Measurements from ENCODE around the gene SARS1. TPM values are rescaled to one million over a fixed set of nuclear protein-coding genes. Genes with fewer than 3 reads are reported as not detected.

The SARS1 gene
- total and polyA plus RNA-seq, 9 donors, result 83.7 to 317 (median 119) TPM

DNA sequence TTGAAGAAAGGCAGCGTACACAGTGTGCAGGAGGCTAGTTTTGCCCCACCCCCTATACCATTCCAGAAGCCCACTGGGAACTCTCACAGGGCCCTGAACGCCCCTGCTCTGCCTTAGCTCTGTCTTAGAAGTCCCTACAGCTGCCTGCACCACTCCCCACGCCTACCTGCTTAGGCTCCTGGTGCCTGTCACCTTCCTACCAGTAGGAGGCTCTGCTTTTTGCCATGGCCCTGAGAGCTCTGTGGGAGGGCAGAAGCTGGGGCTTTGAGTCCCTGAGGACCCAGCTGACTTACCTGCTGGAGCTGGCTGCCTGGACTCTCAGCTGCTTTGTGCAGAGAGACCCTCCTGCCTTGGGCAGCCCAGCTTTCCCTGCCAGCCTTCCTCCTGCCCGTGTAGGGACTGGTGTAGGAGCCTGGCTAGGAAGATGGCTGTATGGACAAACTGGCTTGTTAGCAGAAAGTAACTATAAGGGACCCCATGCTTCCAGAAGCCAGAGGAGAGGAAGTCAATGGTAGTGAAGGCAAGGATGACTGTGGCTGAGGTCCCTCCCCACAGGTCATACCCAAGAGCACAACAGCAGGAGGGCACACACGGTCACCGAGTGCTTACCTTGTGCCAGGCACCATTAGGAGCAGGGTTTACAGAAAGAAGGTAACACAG, 25.8 kb downstream of the SARS1 start:
- Histone ChIP-seq H3K4me1 (ENCODE audit: insufficient read depth) (peaks cover 14% of the 10 kb centered on the region), H3K27ac (no peak overlapping the region), H3K27me3 (no peaks in the 10 kb centered on the region), H3K36me3 (no peaks in the 10 kb centered on the region), H3K9me3 (no peaks in the 10 kb centered on the region), H3K4me3 (no peak overlapping the region)
- WGBS, 3 donors, result 56 to 68% (median 65%) methylated on average over 6 of the region's 6 CpGs
- DNase-seq, result peak in 1 of 5 donors; percentile 25
- intact Hi-C loops (cut with DNase I), result no loop called here
- no peak for TF ChIP-seq EP300 (IDR thresholded peaks at IDR 0.05)
- TF ChIP-seq, protein P1, sequence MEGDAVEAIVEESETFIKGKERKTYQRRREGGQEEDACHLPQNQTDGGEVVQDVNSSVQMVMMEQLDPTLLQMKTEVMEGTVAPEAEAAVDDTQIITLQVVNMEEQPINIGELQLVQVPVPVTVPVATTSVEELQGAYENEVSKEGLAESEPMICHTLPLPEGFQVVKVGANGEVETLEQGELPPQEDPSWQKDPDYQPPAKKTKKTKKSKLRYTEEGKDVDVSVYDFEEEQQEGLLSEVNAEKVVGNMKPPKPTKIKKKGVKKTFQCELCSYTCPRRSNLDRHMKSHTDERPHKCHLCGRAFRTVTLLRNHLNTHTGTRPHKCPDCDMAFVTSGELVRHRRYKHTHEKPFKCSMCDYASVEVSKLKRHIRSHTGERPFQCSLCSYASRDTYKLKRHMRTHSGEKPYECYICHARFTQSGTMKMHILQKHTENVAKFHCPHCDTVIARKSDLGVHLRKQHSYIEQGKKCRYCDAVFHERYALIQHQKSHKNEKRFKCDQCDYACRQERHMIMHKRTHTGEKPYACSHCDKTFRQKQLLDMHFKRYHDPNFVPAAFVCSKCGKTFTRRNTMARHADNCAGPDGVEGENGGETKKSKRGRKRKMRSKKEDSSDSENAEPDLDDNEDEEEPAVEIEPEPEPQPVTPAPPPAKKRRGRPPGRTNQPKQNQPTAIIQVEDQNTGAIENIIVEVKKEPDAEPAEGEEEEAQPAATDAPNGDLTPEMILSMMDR (IDR thresholded peaks at IDR 0.05), result no peak

DNA sequence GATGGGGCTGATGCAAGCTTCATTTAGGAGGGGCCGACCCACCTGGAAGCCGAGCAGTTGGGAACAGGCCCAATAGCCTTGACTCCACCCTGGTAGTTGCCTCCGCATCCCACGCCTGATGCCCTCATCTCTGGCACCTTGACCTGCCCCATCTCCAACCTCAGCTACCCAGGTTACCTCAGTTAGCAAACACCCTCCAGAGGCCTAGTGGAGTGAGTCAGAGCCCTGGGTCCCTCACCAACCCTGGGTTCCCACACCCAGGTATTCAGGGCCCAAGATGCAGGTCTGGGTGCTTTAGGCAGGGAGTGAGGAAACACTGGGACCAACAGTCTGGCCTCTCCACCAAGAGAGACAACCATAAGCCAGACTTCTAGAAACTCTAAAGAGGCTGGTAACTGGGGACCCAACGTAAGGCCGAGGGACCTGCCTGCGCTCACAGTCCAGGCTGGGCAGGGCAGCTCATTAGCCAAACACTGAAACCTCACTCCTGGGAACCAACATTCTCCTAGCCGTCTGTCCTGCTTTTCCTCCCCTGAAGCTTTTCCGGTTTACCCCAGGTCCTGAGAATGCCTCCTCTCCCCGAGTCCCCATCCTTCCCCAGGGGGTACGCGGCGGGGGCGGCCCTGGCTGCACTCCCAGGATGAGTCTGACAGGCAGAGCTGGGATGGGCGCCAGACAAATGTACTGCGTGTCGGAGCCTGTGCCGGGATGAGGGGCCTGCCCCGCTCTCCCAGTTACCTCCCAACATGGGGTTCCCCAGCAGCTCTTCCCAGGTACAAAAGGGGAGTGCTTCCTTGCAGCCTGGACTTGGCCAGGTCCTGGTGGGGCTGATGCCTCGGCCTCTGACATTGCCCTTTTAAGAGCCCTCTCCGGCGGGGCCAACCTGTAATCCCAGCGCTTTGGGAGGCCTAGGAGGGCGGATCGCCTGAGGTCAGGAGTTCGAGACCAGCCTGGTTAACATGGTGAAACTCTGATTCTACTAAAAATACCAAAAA, 26.7 kb downstream of the SARS1 start:
- Histone ChIP-seq H3K9me3 (no peaks in the 10 kb centered on the region), H3K27me3 (no peaks in the 10 kb centered on the region), H3K36me3 (no peaks in the 10 kb centered on the region), H3K27ac (peak overlapping the region in 1 of 2 donors; percentile 26), H3K4me3 (no peak overlapping the region), H3K4me1 (ENCODE audit: insufficient read depth) (peaks cover 14% of the 10 kb centered on the region)
- intact Hi-C loops (cut with DNase I), result no loop called here
- peak; percentile 76 to 84 (median 78) for DNase-seq
- TF ChIP-seq POLR2A (IDR thresholded peaks at IDR 0.05) (no peak), EP300 (IDR thresholded peaks at IDR 0.05) (no peak)
- TF ChIP-seq, protein P1 (IDR thresholded peaks at IDR 0.05), result no peak
- 14 to 17% (median 17%) methylated on average over 24 to 26 of the region's 26 CpGs for WGBS, 3 donors

DNA sequence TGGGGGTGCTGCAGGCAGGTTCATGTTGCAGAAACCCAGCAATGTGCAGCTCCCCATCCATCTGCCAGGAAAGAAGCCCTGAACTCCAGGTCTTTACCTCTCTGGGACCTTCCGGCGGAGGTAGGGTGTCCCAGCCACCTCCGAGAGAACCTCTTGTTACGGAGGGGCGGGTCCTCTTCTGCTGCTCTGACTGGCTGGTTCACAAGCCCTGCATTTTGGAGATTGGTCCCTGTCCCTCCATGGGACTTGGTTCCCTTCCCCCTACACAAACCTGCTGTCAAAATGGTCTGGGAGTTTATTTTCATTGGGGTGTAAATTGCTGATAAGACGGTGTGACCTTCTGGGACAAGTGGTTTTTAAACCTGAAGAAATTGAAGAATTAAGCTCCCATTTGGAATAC, 27.6 kb downstream of the SARS1 start:
- TF ChIP-seq EP300 (IDR thresholded peaks at IDR 0.05), result no peak
- no peaks in the 10 kb centered on the region for H3K9me3 ChIP-seq
- WGBS, 3 donors, result 12 to 29% (median 27%) methylated on average over 6 of the region's 6 CpGs

DNA sequence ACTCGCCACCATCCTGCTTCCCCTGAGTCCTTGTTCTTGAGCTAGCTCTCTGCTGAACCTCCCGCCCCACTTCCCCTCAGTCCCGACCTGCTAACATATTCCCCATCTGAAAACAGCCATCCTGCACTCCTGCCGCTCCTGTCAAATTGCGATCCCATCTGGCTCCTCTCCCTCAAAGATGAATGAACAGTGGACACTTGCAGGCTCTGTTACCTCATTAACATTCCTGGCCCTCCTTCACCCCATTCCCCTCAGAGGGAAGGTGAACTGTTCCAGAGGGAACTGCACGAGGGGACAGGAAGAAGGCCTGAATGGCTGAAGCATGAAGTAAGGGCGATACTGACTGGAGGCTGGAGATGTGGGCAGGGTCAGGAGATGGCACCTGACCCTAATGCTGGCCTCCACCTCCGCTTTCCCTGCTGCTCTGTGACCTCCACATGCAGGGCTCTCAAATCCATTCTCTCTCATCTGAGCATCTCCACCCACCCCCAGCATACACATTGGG, 28.2 kb downstream of the SARS1 start:
- 12 to 21% (median 17%) methylated on average over 8 of the region's 8 CpGs for WGBS, 3 donors
- intact Hi-C loops (cut with DNase I), result no loop called here
- Histone ChIP-seq H3K36me3 (no peaks in the 10 kb centered on the region), H3K27me3 (no peaks in the 10 kb centered on the region), H3K4me3 (no peak overlapping the region), H3K4me1 (ENCODE audit: insufficient read depth) (peaks cover 14% of the 10 kb centered on the region), H3K9me3 (no peaks in the 10 kb centered on the region), H3K27ac (no peak overlapping the region)
- TF ChIP-seq POLR2A (IDR thresholded peaks at IDR 0.05), result no peak
- TF ChIP-seq EP300 (IDR thresholded peaks at IDR 0.05), result no peak
- TF ChIP-seq, protein P1 (IDR thresholded peaks at IDR 0.05), result no peak
- DNase-seq, result no peak

More for the DNA sequence above, 27.6 kb downstream of the SARS1 start:
- Histone ChIP-seq H3K27ac (no peak overlapping the region), H3K36me3 (no peaks in the 10 kb centered on the region), H3K4me1 (ENCODE audit: insufficient read depth) (peaks cover 14% of the 10 kb centered on the region), H3K4me3 (no peak overlapping the region), H3K27me3 (no peaks in the 10 kb centered on the region)
- intact Hi-C loops (cut with DNase I), result no loop called here
- no peak for DNase-seq
